IMR-90 (cell line): Measurements from ENCODE around the gene EPB41L4A. TPM values are rescaled to one million over a fixed set of nuclear protein-coding genes. Genes with fewer than 3 reads are reported as not detected.

Source experiments
- ATAC-seq: fragments of 200-7000 bp; cut with Tn5 transposase; 2 replicates; pipeline ENCODE4 v1.9.1; 2020; ENCODE audit warnings: low read depth, mild to moderate bottlenecking, moderate library complexity
- BruUV-seq: library from RNA; stranded (reverse); fragments of 400-500 nt; replicated peaks from 2 replicates; lab custom pipeline; 2021; lab: Mats Ljungman, UMichigan
- CTCF ChIA-PET: fragments of 300-600 bp; formaldehyde crosslinking; extraction: SDS; loops from one replicate; lab custom pipeline; 2021; ENCODE audit warnings: antibody characterized with exemption; lab: Yijun Ruan, JAX
- POLR2A ChIA-PET: fragments of 300-600 bp; sonication (Branson Sonifier 250); formaldehyde crosslinking; loops from one replicate; lab custom pipeline; 2022; ENCODE audit warnings: antibody characterized with exemption; ENCODE audit not compliant: unreplicated experiment; lab: Charles Lee
- DNase-seq: peaks from one replicate; pipeline ENCODE4 v3.0.0; 2013
- H2AFZ ChIP-seq: replicated peaks from 2 replicates; pipeline ENCODE3; 2013; ENCODE audit warnings: low read length, mild to moderate bottlenecking; ENCODE audit not compliant: poor library complexity
- H2AK5ac ChIP-seq: 2 replicates; pipeline ENCODE4 v1.6.1; 2013; ENCODE audit warnings: low read depth, low read length, inconsistent platforms
- H2AK9ac ChIP-seq: replicated peaks from 2 replicates; pipeline ENCODE3; 2013; ENCODE audit warnings: mild to moderate bottlenecking, low read depth, low read length, moderate library complexity; ENCODE audit not compliant: poor library complexity
- H2BK120ac ChIP-seq: 2 replicates; pipeline ENCODE4 v1.6.1; 2013; ENCODE audit warnings: low read depth, low read length, inconsistent platforms
- H2BK15ac ChIP-seq: 3 replicates; pipeline ENCODE4 v1.6.1; 2013; ENCODE audit warnings: low read depth, low read length, inconsistent platforms
- H2BK20ac ChIP-seq: 2 replicates; pipeline ENCODE4 v1.6.1; 2013; ENCODE audit warnings: low read depth, mild to moderate bottlenecking, inconsistent platforms, low read length, moderate library complexity
- H2BK5ac ChIP-seq: 2 replicates; pipeline ENCODE4 v1.6.1; 2013; ENCODE audit warnings: mild to moderate bottlenecking, low read depth, low read length, inconsistent platforms; ENCODE audit not compliant: poor library complexity, severe bottlenecking
- H3K14ac ChIP-seq: replicated peaks from 2 replicates; pipeline ENCODE4 v1.6.1; 2013; ENCODE audit warnings: low read depth, low read length, inconsistent platforms
- H3K18ac ChIP-seq: 2 replicates; pipeline ENCODE4 v1.6.1; 2013; ENCODE audit warnings: low read depth, low read length, control low read depth
- H3K23ac ChIP-seq: 2 replicates; pipeline ENCODE4 v1.6.1; 2013; ENCODE audit warnings: low read depth, low read length, inconsistent platforms
- H3K27ac ChIP-seq: 2 replicates; pipeline ENCODE4 v1.5.1; 2013; ENCODE audit warnings: mild to moderate bottlenecking, control low read depth, low read length; ENCODE audit not compliant: insufficient read depth
- H3K27me3 ChIP-seq: 2 replicates; pipeline ENCODE4 v1.6.1; 2013; ENCODE audit warnings: low read length; ENCODE audit not compliant: control insufficient read depth, insufficient read depth
- H3K36me3 ChIP-seq: 2 replicates; pipeline ENCODE4 v1.6.1; 2013; ENCODE audit warnings: low read length, mixed read lengths; ENCODE audit not compliant: control insufficient read depth, insufficient read depth
- H3K4ac ChIP-seq: 2 replicates; pipeline ENCODE4 v1.6.1; 2013; ENCODE audit warnings: low read depth, low read length, inconsistent platforms
- H3K4me1 ChIP-seq: 2 replicates; pipeline ENCODE4 v1.6.1; 2013; ENCODE audit warnings: low read length, mixed read lengths; ENCODE audit not compliant: control insufficient read depth, insufficient read depth
- H3K4me2 ChIP-seq: 2 replicates; pipeline ENCODE4 v1.6.1; 2013; ENCODE audit warnings: low read depth, mild to moderate bottlenecking, control low read depth, low read length, moderate library complexity
- H3K4me3 ChIP-seq: 2 replicates; pipeline ENCODE4 v1.5.1; 2013; ENCODE audit warnings: low read depth, mild to moderate bottlenecking, control low read depth, low read length, moderate library complexity; ENCODE audit not compliant: insufficient read depth
- H3K56ac ChIP-seq: 2 replicates; pipeline ENCODE4 v1.6.1; 2013; ENCODE audit warnings: low read length, inconsistent platforms; ENCODE audit not compliant: insufficient read depth; ENCODE audit errors: extremely low read depth
- H3K79me1 ChIP-seq, 2 experiments: 2 replicates each; pipeline ENCODE4 v1.6.1; 2013; ENCODE audit warnings: low read length in 2 of 2, inconsistent platforms in 1 of 2, low read depth in 1 of 2
- H3K9ac ChIP-seq: 2 replicates; pipeline ENCODE4 v1.6.1; 2013; ENCODE audit warnings: low read depth, low read length, control low read depth
- H3K9me1 ChIP-seq: 2 replicates; pipeline ENCODE4 v1.6.1; 2013; ENCODE audit warnings: low read length, inconsistent platforms; ENCODE audit not compliant: insufficient read depth
- H3K9me3 ChIP-seq: 2 replicates; pipeline ENCODE4 v1.6.1; 2013; ENCODE audit warnings: low read length; ENCODE audit not compliant: control insufficient read depth, insufficient read depth
- H4K20me1 ChIP-seq: 2 replicates; pipeline ENCODE4 v1.6.1; 2013; ENCODE audit warnings: low read length, inconsistent platforms; ENCODE audit not compliant: insufficient read depth
- H4K5ac ChIP-seq: 2 replicates; pipeline ENCODE4 v1.6.1; 2013; ENCODE audit warnings: mild to moderate bottlenecking, low read depth, low read length, control low read depth
- H4K8ac ChIP-seq, 2 experiments: 2 replicates each; pipeline ENCODE4 v1.6.1; 2013; ENCODE audit warnings: low read depth in 2 of 2, low read length in 2 of 2, control low read depth in 1 of 2, inconsistent platforms in 1 of 2
- H4K91ac ChIP-seq: 2 replicates; pipeline ENCODE4 v1.6.1; 2013; ENCODE audit warnings: low read depth, low read length, inconsistent platforms; ENCODE audit not compliant: insufficient read depth
- RAD21 ChIP-seq: IDR thresholded peaks from 2 replicates; pipeline ENCODE4 v1.6.1; 2012; ENCODE audit warnings: low read length, improper control_type of control experiment
- SMC3 ChIP-seq: fragments of 150-350 bp; IDR thresholded peaks from 2 replicates; pipeline ENCODE4 v1.6.1; 2016; ENCODE audit warnings: low read depth, mild to moderate bottlenecking, antibody characterized with exemption, low read length, moderate library complexity
- USF2 ChIP-seq: fragments of 150-350 bp; IDR thresholded peaks from 2 replicates; pipeline ENCODE4 v1.6.1; 2017; ENCODE audit warnings: mild to moderate bottlenecking, antibody characterized with exemption, low read length, low read depth
- WGBS, 2 experiments: methylation state at CpG; one replicate each; pipeline versions ENCODE4 v1.1.5 to v1.1.7; 2013; ENCODE audit warnings: missing lambda C conversion rate in 2 of 2; ENCODE audit not compliant: insufficient read length in 1 of 2; ENCODE audit errors: extremely low coverage in 2 of 2; 5-methylcytosine and 5-hydroxymethylcytosine counted together
- dilution Hi-C: fragments of 300-500 bp; cut with HindIII; formaldehyde crosslinking; loops from one replicate; pipeline ENCODE4 v1.14.3; 2018; ENCODE audit warnings: low sequenced_read_pairs; ENCODE audit not compliant: unreplicated experiment
- in situ Hi-C: fragments of 300-500 bp; cut with MboI; formaldehyde crosslinking; loops from 3 replicates; pipeline ENCODE4 v1.14.3; 2019; ENCODE audit warnings: low sequenced_read_pairs, inconsistent platforms, mixed read lengths
- intact Hi-C: fragments of 100-400 bp; cut with micrococcal nuclease; formaldehyde crosslinking; loops from 2 replicates; pipeline ENCODE4 v1.10.0; 2022
- polyA plus RNA-seq, 3 experiments: library from polyadenylated mRNA; depleted of rRNA; stranded (reverse); fragments of >200 nt; gene quantifications; 2 replicates each; pipeline ENCODE4 v1.2.3, GENCODE V29; 2012; ENCODE audit warnings: low replicate concordance in 1 of 3
- total RNA-seq: library from RNA; depleted of rRNA; stranded (reverse); fragments of >200 nt; gene quantifications from 2 replicates; pipeline ENCODE4 v1.2.3, GENCODE V29; 2012
- TF ChIP-seq, protein P1 (sequence below): conservative IDR thresholded peaks from 2 replicates; pipeline ENCODE4 v1.5.1; 2012; ENCODE audit warnings: mild to moderate bottlenecking, low read depth, low read length, improper control_type of control experiment

Gene EPB41L4A
- total and polyA plus RNA-seq, 2 of the 4 experiments (the other 2 are of a cell fraction) = under 0.01 to 0.02 TPM

GRCh38 chr5:112174959-112175594 is 244.0 kb downstream of the EPB41L4A start:
- H3K4me3 ChIP-seq = 0 out of 2 replicates have a peak overlapping the region, but pooled peaks have one; percentile 27

More at GRCh38 chr5:112174959-112175594, 244.0 kb downstream of the EPB41L4A start:
- Histone ChIP-seq H3K23ac (no peak overlapping the region), H3K9ac (no peak overlapping the region), H2BK5ac (no peak overlapping the region), H3K27me3 (no peaks in the 10 kb centered on the region), H4K91ac (no peak overlapping the region), H3K14ac (peak overlapping the region; percentile 63; the same call in 1 of the 2 replicates), H3K4me1 (no peaks in the 10 kb centered on the region), H2BK15ac (no peak overlapping the region), H3K4ac (no peak overlapping the region; the same call in 1 of the 2 replicates), H2AK9ac (peak overlapping the region; percentile 80), H3K9me3 (no peaks in the 10 kb centered on the region), H3K56ac (no peak overlapping the region), H2AK5ac (no peak overlapping the region), H3K36me3 (no peaks in the 10 kb centered on the region), H4K8ac (peak overlapping the region in 1 of 2 experiments; percentile 51; a peak in 1 of 4 replicates), H3K4me2 (peak overlapping the region; percentile 91), H4K5ac (no peak overlapping the region; the same call in 1 of the 2 replicates), H2AFZ (peak overlapping the region; percentile 88), H4K20me1 (no peaks in the 10 kb centered on the region), H2BK20ac (peak overlapping the region; percentile 31; the same call in 1 of the 2 replicates), H3K9me1 (no peaks in the 10 kb centered on the region), H2BK120ac (no peak overlapping the region), H3K18ac (no peak overlapping the region), H3K27ac (no peak overlapping the region), H3K79me1 (no peaks in the 10 kb centered on the region)
- dilution Hi-C loops (no loop called here), in situ Hi-C loops (loop anchor here (10.0 to 25.0 kb wide), 2 partner anchors 1413 to 1430 kb away; no protein-coding TSS in a partner anchor), intact Hi-C loops (loop anchor here (1.0 kb wide), 2 partner anchors 245 to 1431 kb away; no protein-coding TSS in a partner anchor)
- POLR2A ChIA-PET = no interaction called here
- ATAC-seq (peak; percentile 80), DNase-seq (peak; percentile 26)
- no peak for TF ChIP-seq USF2
- TF ChIP-seq SMC3 = peak; percentile 35; the same call in 1 of the 2 replicates
- TF ChIP-seq, protein P1, sequence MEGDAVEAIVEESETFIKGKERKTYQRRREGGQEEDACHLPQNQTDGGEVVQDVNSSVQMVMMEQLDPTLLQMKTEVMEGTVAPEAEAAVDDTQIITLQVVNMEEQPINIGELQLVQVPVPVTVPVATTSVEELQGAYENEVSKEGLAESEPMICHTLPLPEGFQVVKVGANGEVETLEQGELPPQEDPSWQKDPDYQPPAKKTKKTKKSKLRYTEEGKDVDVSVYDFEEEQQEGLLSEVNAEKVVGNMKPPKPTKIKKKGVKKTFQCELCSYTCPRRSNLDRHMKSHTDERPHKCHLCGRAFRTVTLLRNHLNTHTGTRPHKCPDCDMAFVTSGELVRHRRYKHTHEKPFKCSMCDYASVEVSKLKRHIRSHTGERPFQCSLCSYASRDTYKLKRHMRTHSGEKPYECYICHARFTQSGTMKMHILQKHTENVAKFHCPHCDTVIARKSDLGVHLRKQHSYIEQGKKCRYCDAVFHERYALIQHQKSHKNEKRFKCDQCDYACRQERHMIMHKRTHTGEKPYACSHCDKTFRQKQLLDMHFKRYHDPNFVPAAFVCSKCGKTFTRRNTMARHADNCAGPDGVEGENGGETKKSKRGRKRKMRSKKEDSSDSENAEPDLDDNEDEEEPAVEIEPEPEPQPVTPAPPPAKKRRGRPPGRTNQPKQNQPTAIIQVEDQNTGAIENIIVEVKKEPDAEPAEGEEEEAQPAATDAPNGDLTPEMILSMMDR = peak; percentile 56
- peak; percentile 48 for TF ChIP-seq RAD21
- CTCF ChIA-PET = interaction anchor here (1.0 to 1.5 kb wide), 3 partner anchors 9 to 13 kb away, joined by 4 to 8 read pairs (median 5); no protein-coding TSS in a partner anchor
- 0% methylated on average over 1 of the region's 8 CpGs; no CpG with 5 or more reads in 1 of the 2 experiments for WGBS, 2 experiments
- no TSS peak for BruUV-seq
